Activated naive CD4-positive, alpha-beta T cell treated with anti-CD3 and anti-CD28 coated beads for 36 hours (primary cell): ENCODE measurements around the gene TNS1. TPM values are rescaled to one million over a fixed set of nuclear protein-coding genes. Genes with fewer than 3 reads are reported as not detected.
A peak's percentile ranks its signal among the peaks of the same experiment; 100 is the strongest.
"Not testable (repeated sequence)": the region's sequence is repeated elsewhere in the genome, so short reads cannot be mapped to it uniquely, and the experiment has no call there.

Source experiments
- CTCF ChIA-PET: fragments of 350-600 bp; sonication (Branson Sonifier 250); formaldehyde crosslinking; loops from one replicate; lab custom pipeline; 2021; ENCODE audit warnings: antibody characterized with exemption; lab: Charles Lee
- DNase-seq: peaks from one replicate; pipeline ENCODE4 v3.0.0-alpha.2; 2020
- H3K27ac Mint-ChIP-seq: one replicate; pipeline ENCODE4 v1.8.0; 2021; ENCODE audit warnings: mild to moderate bottlenecking, mixed read lengths
- H3K27me3 Mint-ChIP-seq: one replicate; pipeline ENCODE4 v1.8.0; 2021; ENCODE audit warnings: low read depth, mixed read lengths
- H3K36me3 Mint-ChIP-seq: one replicate; pipeline ENCODE4 v1.8.0; 2021; ENCODE audit warnings: low read depth, mixed read lengths
- H3K4me1 Mint-ChIP-seq: one replicate; pipeline ENCODE4 v1.8.0; 2021; ENCODE audit warnings: low read depth, mixed read lengths
- H3K4me3 Mint-ChIP-seq: one replicate; pipeline ENCODE4 v1.8.0; 2021; ENCODE audit warnings: mild to moderate bottlenecking, moderate library complexity, mixed read lengths
- H3K9me3 Mint-ChIP-seq: one replicate; pipeline ENCODE4 v1.8.0; 2021; ENCODE audit warnings: mixed read lengths
- intact Hi-C: fragments of 100-400 bp; cut with micrococcal nuclease; formaldehyde crosslinking; loops from one replicate; pipeline ENCODE4 v1.15.1; 2023
- total RNA-seq, 2 experiments: library from RNA; stranded (reverse); gene quantifications; one replicate each; pipeline ENCODE4 v1.2.3, GENCODE V29; 2021

Gene TNS1
- total RNA-seq, 2 experiments from 2014 or later: 0.40 to 0.74 TPM

- Mint-ChIP-seq H3K36me3 (no peaks in the 10 kb centered on the region), H3K27me3 (peaks cover under 1% of the 10 kb centered on the region), H3K27ac (no peak overlapping the region), H3K4me1 (peaks cover 3% of the 10 kb centered on the region), H3K4me3 (peak overlapping the region; percentile 58), H3K9me3 (no peaks in the 10 kb centered on the region)
- CTCF ChIA-PET: interaction anchor here (0.9 to 2.8 kb wide), 7 partner anchors 7 to 249 kb away, joined by 3 to 13 read pairs (median 7); no protein-coding TSS in a partner anchor
- no peak for DNase-seq
- intact Hi-C loops: loop anchor here (2.0 kb wide), 3 partner anchors 33 to 149 kb away; partner anchors contain the start of gene RUFY4
These were observed 32.8 kb upstream of the TNS1 start for GRCh38 chr2:218035463-218036100.

GRCh38 chr2:218034497-218035213 lies 31.9 kb upstream of the TNS1 start:
- H3K27ac Mint-ChIP-seq, H3K27me3 Mint-ChIP-seq, H3K36me3 Mint-ChIP-seq, H3K4me1 Mint-ChIP-seq, H3K9me3 Mint-ChIP-seq: not testable (repeated sequence)
- intact Hi-C loops: loop anchor here (1.0 to 2.0 kb wide), 5 partner anchors 24 to 249 kb away; partner anchors contain the start of gene RUFY4
- CTCF ChIA-PET: interaction anchor here (0.7 to 2.8 kb wide), 6 partner anchors 8 to 248 kb away, joined by 3 to 13 read pairs (median 7); no protein-coding TSS in a partner anchor
- peak; percentile 78 for DNase-seq
- H3K4me3 Mint-ChIP-seq: peak overlapping the region; percentile 58

- peaks cover 3% of the 10 kb centered on the region for H3K4me1 Mint-ChIP-seq
- CTCF ChIA-PET: interaction anchor here (0.7 to 2.8 kb wide), 10 partner anchors 7 to 248 kb away, joined by 3 to 13 read pairs (median 7); no protein-coding TSS in a partner anchor
- intact Hi-C loops: loop anchor here (1.0 to 2.0 kb wide), 5 partner anchors 24 to 249 kb away; partner anchors contain the start of gene RUFY4
- DNase-seq: no peak
- H3K4me3 Mint-ChIP-seq: peak overlapping the region; percentile 58
- H3K9me3 Mint-ChIP-seq: no peaks in the 10 kb centered on the region
- H3K27ac Mint-ChIP-seq: no peak overlapping the region
- H3K36me3 Mint-ChIP-seq: no peaks in the 10 kb centered on the region
- H3K27me3 Mint-ChIP-seq: no peaks in the 10 kb centered on the region
These were observed 31.0 kb upstream of the TNS1 start for GRCh38 chr2:218033590-218034496.

- Mint-ChIP-seq H3K4me1 (peaks cover 3% of the 10 kb centered on the region), H3K4me3 (no peak overlapping the region), H3K36me3 (no peaks in the 10 kb centered on the region), H3K27ac (no peak overlapping the region), H3K9me3 (no peaks in the 10 kb centered on the region), H3K27me3 (no peaks in the 10 kb centered on the region)
- DNase-seq: no peak
- CTCF ChIA-PET: interaction anchor here (0.9 to 2.8 kb wide), 6 partner anchors 8 to 247 kb away, joined by 3 to 12 read pairs (median 7); no protein-coding TSS in a partner anchor
- intact Hi-C loops: no loop called here
These were observed 30.4 kb upstream of the TNS1 start for GRCh38 chr2:218033208-218033589.

GRCh38 chr2:218032336-218033171 lies 29.8 kb upstream of the TNS1 start:
- Mint-ChIP-seq H3K27ac (no peak overlapping the region), H3K9me3 (no peaks in the 10 kb centered on the region), H3K27me3 (no peaks in the 10 kb centered on the region), H3K4me3 (no peak overlapping the region), H3K4me1 (peaks cover 3% of the 10 kb centered on the region), H3K36me3 (no peaks in the 10 kb centered on the region)
- intact Hi-C loops: no loop called here
- CTCF ChIA-PET: interaction anchor here (0.9 to 2.8 kb wide), 5 partner anchors 9 to 247 kb away, joined by 3 to 12 read pairs (median 9); no protein-coding TSS in a partner anchor
- DNase-seq: no peak

GRCh38 chr2:218031771-218032257 lies 29.0 kb upstream of the TNS1 start:
- H3K27ac Mint-ChIP-seq: no peak overlapping the region
- H3K4me3 Mint-ChIP-seq: no peak overlapping the region
- CTCF ChIA-PET: interaction anchor here (1.7 to 2.2 kb wide), 2 partner anchors 9 to 246 kb away, joined by 9 to 12 read pairs; no protein-coding TSS in a partner anchor
- no peaks in the 10 kb centered on the region for H3K27me3 Mint-ChIP-seq
- intact Hi-C loops: no loop called here
- no peaks in the 10 kb centered on the region for H3K9me3 Mint-ChIP-seq
- no peak for DNase-seq
- H3K4me1 Mint-ChIP-seq: peaks cover 3% of the 10 kb centered on the region
- H3K36me3 Mint-ChIP-seq: no peaks in the 10 kb centered on the region

GRCh38 chr2:218031261-218031660 lies 28.5 kb upstream of the TNS1 start:
- no peak overlapping the region for H3K4me3 Mint-ChIP-seq
- H3K27ac Mint-ChIP-seq: no peak overlapping the region
- no peak for DNase-seq
- H3K36me3 Mint-ChIP-seq: no peaks in the 10 kb centered on the region
- intact Hi-C loops: no loop called here
- no peaks in the 10 kb centered on the region for H3K27me3 Mint-ChIP-seq
- H3K4me1 Mint-ChIP-seq: peaks cover 3% of the 10 kb centered on the region
- CTCF ChIA-PET: no interaction called here
- no peaks in the 10 kb centered on the region for H3K9me3 Mint-ChIP-seq

GRCh38 chr2:218030409-218031195 lies 27.8 kb upstream of the TNS1 start:
- Mint-ChIP-seq H3K4me1 (peaks cover 3% of the 10 kb centered on the region), H3K36me3 (no peaks in the 10 kb centered on the region), H3K4me3 (no peak overlapping the region), H3K27me3 (no peaks in the 10 kb centered on the region), H3K27ac (no peak overlapping the region), H3K9me3 (no peaks in the 10 kb centered on the region)
- DNase-seq: no peak
- CTCF ChIA-PET: no interaction called here
- intact Hi-C loops: no loop called here

GRCh38 chr2:218029366-218030360 lies 26.9 kb upstream of the TNS1 start:
- Mint-ChIP-seq H3K36me3 (no peaks in the 10 kb centered on the region), H3K27ac (no peak overlapping the region), H3K27me3 (no peaks in the 10 kb centered on the region), H3K4me3 (no peak overlapping the region), H3K4me1 (peaks cover 3% of the 10 kb centered on the region), H3K9me3 (no peaks in the 10 kb centered on the region)
- intact Hi-C loops: no loop called here
- CTCF ChIA-PET: no interaction called here
- DNase-seq: no peak
